ENCODE results near the gene DUSP28. TPM values are rescaled to one million over a fixed set of nuclear protein-coding genes. Genes with fewer than 3 reads are reported as not detected.
A peak's percentile ranks its signal among the peaks of the same experiment; 100 is the strongest.

DUSP28 gene
- total and polyA plus RNA-seq, 2 of the 13 experiments (the other 11 are each of a cell fraction or from before 2014, with no cell fraction given): 5.2 to 8.6 TPM

DNA sequence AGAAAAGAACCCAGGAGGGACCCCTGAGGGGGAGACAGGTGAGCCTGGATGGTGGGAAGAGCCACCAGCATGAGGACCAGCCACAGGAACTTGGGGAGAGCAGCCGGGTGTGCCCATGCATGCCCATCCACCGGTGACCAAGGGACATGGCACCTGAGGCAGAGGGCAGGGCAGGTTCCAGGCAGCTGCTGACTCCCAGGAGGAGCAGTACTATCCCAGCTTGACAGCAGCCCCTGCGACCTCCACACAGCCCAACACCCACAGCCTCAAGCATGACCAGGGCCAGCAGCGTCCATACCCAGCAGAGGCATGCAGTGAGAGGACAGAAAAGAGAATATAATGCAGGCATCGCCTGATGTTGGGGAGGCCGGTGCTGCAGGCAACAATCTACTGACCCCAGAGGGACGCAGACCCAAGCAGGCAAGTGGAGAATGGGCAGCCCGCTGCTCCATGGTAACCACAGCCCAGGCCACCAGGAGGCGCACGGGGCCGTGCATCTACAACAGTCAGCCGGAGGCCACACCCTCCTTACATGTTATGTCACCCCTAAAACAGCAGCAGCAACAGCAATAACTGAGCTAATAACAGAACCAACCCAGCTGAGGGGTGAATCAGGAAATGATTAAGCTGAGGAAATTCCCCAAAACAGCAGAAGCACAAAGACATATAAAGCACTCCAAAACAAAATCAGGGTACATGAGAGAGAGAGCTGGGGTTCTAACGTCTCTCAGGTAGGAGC, 46.4 kb upstream of the DUSP28 start (continued):
- TF ChIP-seq, protein P1, sequence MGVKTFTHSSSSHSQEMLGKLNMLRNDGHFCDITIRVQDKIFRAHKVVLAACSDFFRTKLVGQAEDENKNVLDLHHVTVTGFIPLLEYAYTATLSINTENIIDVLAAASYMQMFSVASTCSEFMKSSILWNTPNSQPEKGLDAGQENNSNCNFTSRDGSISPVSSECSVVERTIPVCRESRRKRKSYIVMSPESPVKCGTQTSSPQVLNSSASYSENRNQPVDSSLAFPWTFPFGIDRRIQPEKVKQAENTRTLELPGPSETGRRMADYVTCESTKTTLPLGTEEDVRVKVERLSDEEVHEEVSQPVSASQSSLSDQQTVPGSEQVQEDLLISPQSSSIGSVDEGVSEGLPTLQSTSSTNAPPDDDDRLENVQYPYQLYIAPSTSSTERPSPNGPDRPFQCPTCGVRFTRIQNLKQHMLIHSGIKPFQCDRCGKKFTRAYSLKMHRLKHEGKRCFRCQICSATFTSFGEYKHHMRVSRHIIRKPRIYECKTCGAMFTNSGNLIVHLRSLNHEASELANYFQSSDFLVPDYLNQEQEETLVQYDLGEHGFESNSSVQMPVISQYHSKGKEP (CRISPR knock-in tag; IDR thresholded peaks at IDR 0.05): 0 out of 2 replicates have a peak, but pooled peaks have one; percentile 41
- no peak for TF ChIP-seq GABPB1 (CRISPR knock-in tag; IDR thresholded peaks at IDR 0.05)
- TF ChIP-seq ZNF20 (CRISPR knock-in tag; IDR thresholded peaks at IDR 0.05): no peak
- TF ChIP-seq, protein P2, sequence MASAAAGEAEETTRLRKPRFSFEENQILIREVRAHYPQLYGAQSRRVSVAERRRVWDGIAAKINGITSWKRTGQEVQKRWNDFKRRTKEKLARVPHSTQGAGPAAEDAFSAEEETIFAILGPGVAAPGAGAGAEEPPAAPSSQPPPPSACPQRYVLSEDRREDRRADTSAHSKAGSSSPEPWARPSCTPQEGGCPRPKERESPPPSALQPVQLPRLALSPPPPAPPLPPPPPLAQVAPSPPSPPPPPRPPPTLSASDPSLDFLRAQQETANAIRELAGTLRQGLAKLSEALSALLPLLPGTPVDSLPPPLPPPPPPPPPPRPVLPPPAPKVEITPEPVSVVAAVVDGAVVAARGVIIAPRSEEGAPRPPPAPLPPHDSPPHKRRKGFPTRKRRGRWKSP (CRISPR knock-in tag; IDR thresholded peaks at IDR 0.05): no peak
- TF ChIP-seq ZSCAN9 (CRISPR knock-in tag; IDR thresholded peaks at IDR 0.05; ENCODE audit: borderline replicate concordance): 0 out of 2 replicates have a peak, but pooled peaks have one; percentile 56
- no peak for TF ChIP-seq ZNF607 (CRISPR knock-in tag; IDR thresholded peaks at IDR 0.05; ENCODE audit: borderline replicate concordance)
- TF ChIP-seq KDM4B (CRISPR knock-in tag; IDR thresholded peaks at IDR 0.05): 0 out of 2 replicates have a peak, but pooled peaks have one; percentile 55
- no peak for TF ChIP-seq NKX3-1 (CRISPR knock-in tag; IDR thresholded peaks at IDR 0.05)
- TF ChIP-seq ZNF260 (CRISPR knock-in tag; IDR thresholded peaks at IDR 0.05; ENCODE audit: borderline replicate concordance, low read depth): no peak
- TF ChIP-seq, protein P3, sequence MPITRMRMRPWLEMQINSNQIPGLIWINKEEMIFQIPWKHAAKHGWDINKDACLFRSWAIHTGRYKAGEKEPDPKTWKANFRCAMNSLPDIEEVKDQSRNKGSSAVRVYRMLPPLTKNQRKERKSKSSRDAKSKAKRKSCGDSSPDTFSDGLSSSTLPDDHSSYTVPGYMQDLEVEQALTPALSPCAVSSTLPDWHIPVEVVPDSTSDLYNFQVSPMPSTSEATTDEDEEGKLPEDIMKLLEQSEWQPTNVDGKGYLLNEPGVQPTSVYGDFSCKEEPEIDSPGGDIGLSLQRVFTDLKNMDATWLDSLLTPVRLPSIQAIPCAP (CRISPR knock-in tag; IDR thresholded peaks at IDR 0.05; ENCODE audit: low read depth): no peak
- peak; percentile 78 for TF ChIP-seq SMC3 (IDR thresholded peaks at IDR 0.05; ENCODE audit: low read length)
- TF ChIP-seq TEAD3 (CRISPR knock-in tag; optimal IDR thresholded peaks at IDR 0.05; ENCODE audit: borderline replicate concordance): peak; percentile 64
- TF ChIP-seq, protein P4, sequence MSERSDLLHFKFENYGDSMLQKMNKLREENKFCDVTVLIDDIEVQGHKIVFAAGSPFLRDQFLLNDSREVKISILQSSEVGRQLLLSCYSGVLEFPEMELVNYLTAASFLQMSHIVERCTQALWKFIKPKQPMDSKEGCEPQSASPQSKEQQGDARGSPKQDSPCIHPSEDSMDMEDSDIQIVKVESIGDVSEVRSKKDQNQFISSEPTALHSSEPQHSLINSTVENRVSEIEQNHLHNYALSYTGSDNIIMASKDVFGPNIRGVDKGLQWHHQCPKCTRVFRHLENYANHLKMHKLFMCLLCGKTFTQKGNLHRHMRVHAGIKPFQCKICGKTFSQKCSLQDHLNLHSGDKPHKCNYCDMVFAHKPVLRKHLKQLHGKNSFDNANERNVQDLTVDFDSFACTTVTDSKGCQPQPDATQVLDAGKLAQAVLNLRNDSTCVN (CRISPR knock-in tag; IDR thresholded peaks at IDR 0.05; ENCODE audit: borderline replicate concordance): no peak
- TF ChIP-seq, protein P5, sequence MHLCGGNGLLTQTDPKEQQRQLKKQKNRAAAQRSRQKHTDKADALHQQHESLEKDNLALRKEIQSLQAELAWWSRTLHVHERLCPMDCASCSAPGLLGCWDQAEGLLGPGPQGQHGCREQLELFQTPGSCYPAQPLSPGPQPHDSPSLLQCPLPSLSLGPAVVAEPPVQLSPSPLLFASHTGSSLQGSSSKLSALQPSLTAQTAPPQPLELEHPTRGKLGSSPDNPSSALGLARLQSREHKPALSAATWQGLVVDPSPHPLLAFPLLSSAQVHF (CRISPR knock-in tag; IDR thresholded peaks at IDR 0.05): no peak
- TF ChIP-seq YEATS4 (CRISPR knock-in tag; IDR thresholded peaks at IDR 0.05; ENCODE audit: borderline replicate concordance): no peak
- TF ChIP-seq, protein P6, sequence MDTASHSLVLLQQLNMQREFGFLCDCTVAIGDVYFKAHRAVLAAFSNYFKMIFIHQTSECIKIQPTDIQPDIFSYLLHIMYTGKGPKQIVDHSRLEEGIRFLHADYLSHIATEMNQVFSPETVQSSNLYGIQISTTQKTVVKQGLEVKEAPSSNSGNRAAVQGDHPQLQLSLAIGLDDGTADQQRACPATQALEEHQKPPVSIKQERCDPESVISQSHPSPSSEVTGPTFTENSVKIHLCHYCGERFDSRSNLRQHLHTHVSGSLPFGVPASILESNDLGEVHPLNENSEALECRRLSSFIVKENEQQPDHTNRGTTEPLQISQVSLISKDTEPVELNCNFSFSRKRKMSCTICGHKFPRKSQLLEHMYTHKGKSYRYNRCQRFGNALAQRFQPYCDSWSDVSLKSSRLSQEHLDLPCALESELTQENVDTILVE (CRISPR knock-in tag; IDR thresholded peaks at IDR 0.05): 0 out of 2 replicates have a peak, but pooled peaks have one; percentile 36
- TF ChIP-seq ZNF644 (CRISPR knock-in tag; IDR thresholded peaks at IDR 0.05; ENCODE audit: low read depth): no peak
- TF ChIP-seq ZBTB38 (CRISPR knock-in tag; IDR thresholded peaks at IDR 0.05): 0 out of 2 replicates have a peak, but pooled peaks have one; percentile 32
- no peak for TF ChIP-seq TBX3 (IDR thresholded peaks at IDR 0.05; ENCODE audit: borderline replicate concordance)
- TF ChIP-seq CREB1 (IDR thresholded peaks at IDR 0.05): no peak
- TF ChIP-seq CREB1 (CRISPR knock-in tag; IDR thresholded peaks at IDR 0.05): no peak
- TF ChIP-seq ZNF205 (CRISPR knock-in tag; IDR thresholded peaks at IDR 0.05): peak; percentile 54; the same call in 1 of the 2 replicates
- peak; percentile 71 for TF ChIP-seq FOXO1 (CRISPR knock-in tag; IDR thresholded peaks at IDR 0.05)
